Nephron progenitor cell (in vitro differentiated cells): ENCODE data around the gene METTL5.
"Not testable (repeated sequence)": the region's sequence is repeated elsewhere in the genome, so short reads cannot be mapped to it uniquely, and the experiment has no call there.

Source experiments
- DNase-seq: peaks from one replicate; pipeline ENCODE4 v3.0.0; 2021
- H3K27ac Mint-ChIP-seq: 2 replicates; pipeline ENCODE4 v1.8.0; 2021; ENCODE audit warnings: mild to moderate bottlenecking, moderate library complexity, mixed read lengths
- H3K27me3 Mint-ChIP-seq: 2 replicates; pipeline ENCODE4 v1.8.0; 2021; ENCODE audit warnings: mild to moderate bottlenecking, low read depth, mixed read lengths; ENCODE audit not compliant: poor library complexity
- H3K36me3 Mint-ChIP-seq: 2 replicates; pipeline ENCODE4 v1.8.0; 2021; ENCODE audit warnings: low read depth, mixed read lengths
- H3K4me1 Mint-ChIP-seq: 2 replicates; pipeline ENCODE4 v1.8.0; 2021; ENCODE audit warnings: mixed read lengths
- H3K4me3 Mint-ChIP-seq: 2 replicates; pipeline ENCODE4 v1.8.0; 2021; ENCODE audit warnings: mild to moderate bottlenecking, moderate library complexity, mixed read lengths
- H3K9me3 Mint-ChIP-seq: 2 replicates; pipeline ENCODE4 v1.8.0; 2021; ENCODE audit warnings: mild to moderate bottlenecking, moderate library complexity, mixed read lengths
- TF ChIP-seq, protein P1 (sequence below): fragments of 200-600 bp; sonication (generic); IDR thresholded peaks from 2 replicates; pipeline ENCODE4 v1.5.0; 2021; ENCODE audit warnings: antibody characterized with exemption

The METTL5 gene

DNA sequence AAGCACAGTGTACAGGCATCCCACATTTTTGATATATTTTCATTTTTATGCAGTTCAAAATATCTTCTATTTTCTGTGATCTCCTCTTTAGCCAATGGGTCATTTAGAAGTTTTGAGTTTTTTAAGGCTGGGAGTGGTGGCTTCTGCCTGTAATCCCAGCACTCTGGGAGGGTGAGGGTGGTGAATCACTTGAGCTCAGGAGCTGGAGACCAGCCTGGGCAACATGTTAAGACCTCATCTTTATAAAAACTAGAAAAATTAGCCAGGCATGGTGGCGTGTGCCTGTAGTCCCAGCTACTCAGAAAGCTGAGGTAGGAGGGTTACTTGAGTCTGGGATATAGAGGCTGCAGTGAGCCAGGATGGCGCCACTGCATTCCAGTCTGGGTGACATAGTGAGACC, 20.3 kb upstream of the METTL5 start:
- Mint-ChIP-seq H3K4me1 (peaks cover 17% of the 10 kb centered on the region), H3K36me3 (peaks cover 69% of the 10 kb centered on the region), H3K4me3 (no peak overlapping the region), H3K9me3 (peaks cover 37% of the 10 kb centered on the region), H3K27ac (no peak overlapping the region), H3K27me3 (no peaks in the 10 kb centered on the region)
- TF ChIP-seq, protein P1, sequence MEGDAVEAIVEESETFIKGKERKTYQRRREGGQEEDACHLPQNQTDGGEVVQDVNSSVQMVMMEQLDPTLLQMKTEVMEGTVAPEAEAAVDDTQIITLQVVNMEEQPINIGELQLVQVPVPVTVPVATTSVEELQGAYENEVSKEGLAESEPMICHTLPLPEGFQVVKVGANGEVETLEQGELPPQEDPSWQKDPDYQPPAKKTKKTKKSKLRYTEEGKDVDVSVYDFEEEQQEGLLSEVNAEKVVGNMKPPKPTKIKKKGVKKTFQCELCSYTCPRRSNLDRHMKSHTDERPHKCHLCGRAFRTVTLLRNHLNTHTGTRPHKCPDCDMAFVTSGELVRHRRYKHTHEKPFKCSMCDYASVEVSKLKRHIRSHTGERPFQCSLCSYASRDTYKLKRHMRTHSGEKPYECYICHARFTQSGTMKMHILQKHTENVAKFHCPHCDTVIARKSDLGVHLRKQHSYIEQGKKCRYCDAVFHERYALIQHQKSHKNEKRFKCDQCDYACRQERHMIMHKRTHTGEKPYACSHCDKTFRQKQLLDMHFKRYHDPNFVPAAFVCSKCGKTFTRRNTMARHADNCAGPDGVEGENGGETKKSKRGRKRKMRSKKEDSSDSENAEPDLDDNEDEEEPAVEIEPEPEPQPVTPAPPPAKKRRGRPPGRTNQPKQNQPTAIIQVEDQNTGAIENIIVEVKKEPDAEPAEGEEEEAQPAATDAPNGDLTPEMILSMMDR = no peak
- DNase-seq = no peak

DNA sequence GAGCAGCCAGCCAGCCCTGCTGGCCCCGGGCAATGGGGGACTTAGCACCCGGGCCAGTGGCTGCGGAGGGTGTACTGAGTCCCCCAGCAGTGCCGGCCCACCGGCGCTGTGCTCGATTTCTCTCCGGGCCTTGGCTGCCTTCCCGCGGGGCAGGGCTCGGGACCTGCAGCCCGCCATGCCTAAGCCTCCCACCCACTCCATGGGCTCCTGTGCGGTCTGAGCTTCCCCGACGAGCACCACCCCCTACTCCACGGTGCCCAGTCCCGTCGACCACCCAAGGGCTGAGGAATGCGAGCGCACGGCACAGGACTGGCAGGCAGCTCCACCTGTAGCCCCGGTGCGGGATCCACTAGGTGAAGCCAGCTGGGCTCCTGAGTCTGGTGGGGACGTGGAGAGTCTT, 16.9 kb upstream of the METTL5 start:
- H3K36me3 Mint-ChIP-seq = peaks cover 87% of the 10 kb centered on the region

DNA sequence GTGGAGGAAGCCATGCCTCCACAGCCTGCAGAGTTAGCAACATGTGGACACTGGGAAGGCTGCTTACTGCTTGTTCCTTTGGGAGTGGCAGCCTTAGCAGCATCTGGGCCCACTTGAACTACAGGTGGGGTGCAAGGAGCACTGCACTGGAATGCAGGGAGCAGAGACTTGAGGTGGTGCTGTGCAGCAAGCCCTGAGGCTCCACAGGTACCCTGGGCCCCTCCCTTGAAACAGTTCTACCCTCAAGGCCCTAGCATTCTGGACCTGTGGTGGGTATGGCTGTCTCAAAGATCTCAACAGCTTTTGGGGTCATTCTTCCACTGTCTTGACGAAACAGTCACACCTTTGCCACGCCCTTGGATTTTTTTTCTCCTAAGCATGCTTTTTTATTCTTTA, 16.0 kb upstream of the METTL5 start:
- TF ChIP-seq, protein P1 = no peak
- peaks cover 91% of the 10 kb centered on the region for H3K36me3 Mint-ChIP-seq
- no peak overlapping the region for H3K4me3 Mint-ChIP-seq
- no peak overlapping the region for H3K27ac Mint-ChIP-seq
- peaks cover 41% of the 10 kb centered on the region for H3K9me3 Mint-ChIP-seq
- no peaks in the 10 kb centered on the region for H3K27me3 Mint-ChIP-seq
- DNase-seq = no peak
- peaks cover 28% of the 10 kb centered on the region for H3K4me1 Mint-ChIP-seq

More for the DNA sequence above, 16.9 kb upstream of the METTL5 start:
- peaks cover 41% of the 10 kb centered on the region for H3K9me3 Mint-ChIP-seq
- not testable (repeated sequence) for H3K4me3 Mint-ChIP-seq, DNase-seq, H3K27me3 Mint-ChIP-seq, H3K27ac Mint-ChIP-seq
- H3K4me1 Mint-ChIP-seq = peaks cover 28% of the 10 kb centered on the region

DNA sequence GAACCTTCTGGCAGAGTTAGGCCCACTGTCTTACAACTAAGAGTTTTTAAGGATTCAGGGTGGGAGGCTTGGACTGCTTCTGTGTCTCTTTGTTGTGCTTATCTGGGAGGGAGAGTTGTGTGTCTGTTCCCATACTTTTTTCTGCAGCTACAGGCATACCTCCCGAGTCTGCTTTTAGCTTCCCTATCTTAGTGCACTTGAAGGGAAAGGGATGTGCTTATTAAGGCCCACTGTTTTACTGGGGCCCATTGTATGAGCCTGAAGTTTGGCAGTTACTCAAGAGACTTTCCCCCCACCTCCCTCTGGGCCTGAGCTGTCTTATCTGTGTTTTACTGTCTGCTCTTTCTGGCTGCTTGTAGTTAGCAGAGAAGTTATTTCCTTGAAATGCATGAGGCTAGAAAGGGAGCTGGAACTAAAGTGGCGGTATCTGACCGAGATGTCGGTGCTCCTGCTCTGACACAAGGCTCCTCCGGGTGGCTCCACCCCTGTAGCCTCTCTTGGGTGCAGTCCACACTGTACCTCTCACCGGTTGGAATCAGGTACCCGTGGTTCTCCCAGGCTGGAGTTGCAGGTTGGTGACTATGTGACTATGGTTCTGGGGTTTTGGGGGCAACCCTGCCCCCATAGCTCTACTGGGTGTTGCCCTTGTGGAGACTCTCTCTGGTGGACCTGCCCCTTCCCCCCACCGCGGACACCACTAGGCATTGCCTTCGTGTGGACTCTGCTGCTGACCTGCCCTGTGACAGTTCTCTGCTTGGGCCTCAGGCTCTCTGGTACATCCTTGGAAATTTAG, 15.4 kb upstream of the METTL5 start:
- TF ChIP-seq, protein P1 = no peak
- H3K27ac Mint-ChIP-seq = peak overlapping the region; percentile 49
- H3K36me3 Mint-ChIP-seq = peaks cover 91% of the 10 kb centered on the region
- no peak for DNase-seq
- H3K9me3 Mint-ChIP-seq = peaks cover 41% of the 10 kb centered on the region
- H3K4me3 Mint-ChIP-seq = no peak overlapping the region
- no peaks in the 10 kb centered on the region for H3K27me3 Mint-ChIP-seq
- peaks cover 28% of the 10 kb centered on the region for H3K4me1 Mint-ChIP-seq

DNA sequence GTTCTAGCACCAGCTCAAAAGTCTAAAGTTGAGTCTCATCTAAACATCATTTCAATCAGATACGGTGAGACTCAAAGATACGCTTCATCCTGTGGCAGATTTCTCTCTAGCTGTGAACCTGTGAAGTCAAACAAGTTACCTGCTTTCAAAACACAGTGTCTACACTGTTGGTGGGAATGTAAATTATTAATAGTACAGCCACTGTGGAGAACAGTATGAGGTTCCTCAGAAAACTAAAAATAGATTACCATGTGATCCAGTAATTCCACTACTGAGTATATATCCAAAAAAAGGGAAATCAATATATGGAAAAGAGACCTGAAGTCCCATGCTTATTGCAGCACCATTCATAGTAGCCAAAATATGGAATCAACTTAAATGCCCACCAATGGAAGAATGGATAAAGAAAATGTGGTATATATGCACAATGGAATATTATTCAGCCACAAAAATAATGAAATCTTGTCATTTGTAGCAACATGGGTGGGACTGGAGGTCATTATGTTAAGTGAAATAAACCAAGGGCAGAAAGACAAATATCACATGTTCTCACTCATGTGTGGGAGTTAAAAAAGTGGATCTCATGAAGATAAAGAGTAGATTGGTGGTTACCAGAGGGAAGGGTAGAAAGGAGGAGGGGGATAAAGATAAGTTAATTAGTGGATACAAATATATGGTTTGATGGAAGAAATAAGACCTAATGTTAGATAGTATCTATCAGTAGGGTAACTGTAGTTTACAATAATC, 14.2 kb upstream of the METTL5 start:
- DNase-seq = no peak
- TF ChIP-seq, protein P1 = no peak
- H3K27ac Mint-ChIP-seq = peak overlapping the region; percentile 15
- peaks cover 93% of the 10 kb centered on the region for H3K36me3 Mint-ChIP-seq
- H3K27me3 Mint-ChIP-seq = no peaks in the 10 kb centered on the region
- no peak overlapping the region for H3K4me3 Mint-ChIP-seq
- peaks cover 41% of the 10 kb centered on the region for H3K9me3 Mint-ChIP-seq
- peaks cover 28% of the 10 kb centered on the region for H3K4me1 Mint-ChIP-seq

DNA sequence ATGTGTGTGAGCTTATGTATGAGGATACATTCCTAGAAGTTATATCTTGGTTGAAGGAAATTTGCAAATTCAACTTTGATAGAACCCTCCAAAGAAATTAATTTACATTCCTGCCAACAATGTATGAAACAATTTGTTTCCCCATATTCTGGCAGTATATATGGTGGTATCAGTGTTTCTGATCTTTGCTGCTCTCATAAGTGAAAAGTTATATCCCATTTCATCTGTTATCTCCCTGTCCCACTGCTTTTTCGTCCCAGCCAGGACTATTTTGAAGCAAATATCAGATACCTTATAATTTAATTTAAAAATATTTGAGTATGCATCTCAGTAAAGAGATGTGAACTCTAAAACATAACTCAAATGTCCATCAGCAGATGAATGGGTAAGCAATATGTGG, 9.7 kb upstream of the METTL5 start:
- Mint-ChIP-seq H3K9me3 (peaks cover 16% of the 10 kb centered on the region), H3K4me3 (no peak overlapping the region), H3K36me3 (peaks cover 85% of the 10 kb centered on the region), H3K27ac (no peak overlapping the region), H3K27me3 (no peaks in the 10 kb centered on the region), H3K4me1 (peaks cover 20% of the 10 kb centered on the region)
- DNase-seq = no peak
- TF ChIP-seq, protein P1 = no peak
